H1 (cell line): Measurements from ENCODE around the gene EPHA3. TPM values are rescaled to one million over a fixed set of nuclear protein-coding genes. Genes with fewer than 3 reads are reported as not detected.

Source experiments
- CTCF ChIA-PET: fragments of 300-600 bp; sonication (Branson Sonifier 250); formaldehyde crosslinking; loops from one replicate; lab custom pipeline; 2021; ENCODE audit not compliant: partially characterized antibody; lab: Charles Lee
- POLR2A ChIA-PET: fragments of 300-600 bp; sonication (Branson Sonifier 250); formaldehyde crosslinking; loops from one replicate; lab custom pipeline; 2021; ENCODE audit warnings: inconsistent platforms; ENCODE audit not compliant: partially characterized antibody; lab: Charles Lee
- DNase-seq, 2 experiments: peaks; one replicate each; pipeline versions ENCODE4 v3.0.0 to v3.0.0-alpha.2; 2010 to 2022; ENCODE audit warnings: low spot score in 2 of 2, low read depth in 1 of 2, mixed read lengths in 1 of 2
- FAIRE-seq: peaks from 2 replicates; lab custom pipeline; 2011; peaks lifted over from hg19 to GRCh38; lab: Jason Lieb, UNC
- H2AFZ ChIP-seq: 2 replicates; pipeline ENCODE4 v1.8.1; 2012; ENCODE audit warnings: low read length, inconsistent platforms
- H2AK5ac ChIP-seq: 2 replicates; pipeline ENCODE4 v1.6.1; 2013; ENCODE audit warnings: low read depth, low read length
- H2BK120ac ChIP-seq: replicated peaks from 2 replicates; pipeline ENCODE3; 2013; ENCODE audit warnings: low read depth, low read length, inconsistent platforms
- H2BK12ac ChIP-seq: 2 replicates; pipeline ENCODE4 v1.6.1; 2013; ENCODE audit warnings: low read depth, low read length
- H2BK15ac ChIP-seq: 2 replicates; pipeline ENCODE4 v1.6.1; 2013; ENCODE audit warnings: low read length
- H2BK20ac ChIP-seq: 2 replicates; pipeline ENCODE4 v1.6.1; 2013; ENCODE audit warnings: low read length
- H2BK5ac ChIP-seq: 2 replicates; pipeline ENCODE4 v1.6.1; 2013; ENCODE audit warnings: low read depth, low read length
- H3K14ac ChIP-seq: 2 replicates; pipeline ENCODE4 v1.6.1; 2013; ENCODE audit warnings: inconsistent platforms; ENCODE audit not compliant: insufficient read length
- H3K18ac ChIP-seq: 2 replicates; pipeline ENCODE4 v1.6.1; 2013; ENCODE audit warnings: low read length; ENCODE audit errors: extremely low read depth
- H3K23ac ChIP-seq: 2 replicates; pipeline ENCODE4 v1.6.1; 2013; ENCODE audit warnings: inconsistent platforms; ENCODE audit not compliant: insufficient read length
- H3K23me2 ChIP-seq: 2 replicates; pipeline ENCODE4 v1.6.1; 2013; ENCODE audit warnings: low read depth, low read length
- H3K27ac ChIP-seq: 2 replicates; pipeline ENCODE4 v1.6.1; 2011; ENCODE audit warnings: low read depth, low read length, inconsistent platforms
- H3K27me3 ChIP-seq, 4 experiments: replicated peaks in 1 of 4; 1 replicate in 1 of 4; 2 replicates in 3 of 4; pipeline versions ENCODE4 v1.6.1 to v1.8.1; 2011 to 2013; ENCODE audit warnings: low read length in 3 of 4, mild to moderate bottlenecking in 3 of 4, inconsistent platforms in 2 of 4, mixed read lengths in 2 of 4, moderate library complexity in 1 of 4; ENCODE audit not compliant: control insufficient read depth in 3 of 4, insufficient read depth in 3 of 4; ENCODE audit errors: extremely low read depth in 1 of 4
- H3K36me3 ChIP-seq, 4 experiments: 2 replicates each; pipeline versions ENCODE4 v1.6.1 to v1.8.1; 2011 to 2013; ENCODE audit warnings: mild to moderate bottlenecking in 4 of 4, low read length in 3 of 4, moderate library complexity in 2 of 4, control low read depth in 1 of 4, inconsistent platforms in 1 of 4; ENCODE audit not compliant: insufficient read depth in 4 of 4, control insufficient read depth in 2 of 4
- H3K4ac ChIP-seq: replicated peaks from 2 replicates; pipeline ENCODE3; 2013; ENCODE audit warnings: low read length, low read depth, mixed read lengths, inconsistent platforms; ENCODE audit not compliant: insufficient read length
- H3K4me1 ChIP-seq, 4 experiments: replicated peaks in 1 of 4; 1 replicate in 1 of 4; 2 replicates in 3 of 4; pipeline versions ENCODE4 v1.6.1 to v1.8.1; 2011 to 2013; ENCODE audit warnings: low read length in 3 of 4, inconsistent platforms in 2 of 4, mixed read lengths in 1 of 4; ENCODE audit not compliant: insufficient read depth in 4 of 4, control insufficient read depth in 3 of 4
- H3K4me2 ChIP-seq, 2 experiments: 2 replicates each; pipeline versions ENCODE4 v1.6.1 to v1.8.1; 2011 to 2013; ENCODE audit warnings: low read depth in 2 of 2, low read length in 2 of 2, control low read depth in 1 of 2, inconsistent platforms in 1 of 2, mild to moderate bottlenecking in 1 of 2; ENCODE audit not compliant: insufficient read depth in 1 of 2
- H3K4me3 ChIP-seq, 4 experiments: fragments of 200-600, 300-600 bp in 1 of 4; sonication (generic), shearing (Covaris generic), sonication (Bioruptor Twin) in 1 of 4; 2 replicates each; pipeline versions ENCODE4 v1.5.1 to v1.8.1; 2011 to 2016; ENCODE audit warnings: low read length in 4 of 4, low read depth in 3 of 4, control low read depth in 2 of 4, inconsistent platforms in 2 of 4, mild to moderate bottlenecking in 2 of 4, mixed read lengths in 1 of 4, moderate library complexity in 1 of 4; ENCODE audit not compliant: insufficient read depth in 2 of 4; ENCODE audit errors: extremely low read depth in 1 of 4
- H3K56ac ChIP-seq: replicated peaks from 2 replicates; pipeline ENCODE3; 2013; ENCODE audit warnings: low read depth, mild to moderate bottlenecking, mixed read lengths, low read length, inconsistent platforms; ENCODE audit not compliant: insufficient read length
- H3K79me1 ChIP-seq: 2 replicates; pipeline ENCODE4 v1.6.1; 2013; ENCODE audit warnings: low read depth, low read length, control low read depth
- H3K79me2 ChIP-seq, 2 experiments: 2 replicates each; pipeline versions ENCODE4 v1.6.1 to v1.8.1; 2012 to 2013; ENCODE audit warnings: low read length in 2 of 2, mild to moderate bottlenecking in 2 of 2, inconsistent platforms in 1 of 2; ENCODE audit not compliant: insufficient read depth in 2 of 2, control insufficient read depth in 1 of 2
- H3K9ac ChIP-seq, 4 experiments: replicated peaks in 1 of 4; 1 replicate in 1 of 4; 2 replicates in 3 of 4; pipeline versions ENCODE4 v1.6.1 to v1.8.1; 2011 to 2013; ENCODE audit warnings: low read depth in 3 of 4, low read length in 3 of 4, control low read depth in 2 of 4, mild to moderate bottlenecking in 2 of 4, moderate library complexity in 2 of 4, inconsistent platforms in 1 of 4; ENCODE audit errors: extremely low read depth in 1 of 4
- H3K9me3 ChIP-seq, 2 experiments: 2 replicates each; pipeline versions ENCODE4 v1.6.1 to v1.8.1; 2012 to 2013; ENCODE audit warnings: mild to moderate bottlenecking in 2 of 2, moderate library complexity in 2 of 2, control low read depth in 1 of 2, inconsistent platforms in 1 of 2, low read depth in 1 of 2, low read length in 1 of 2, mixed read lengths in 1 of 2; ENCODE audit not compliant: insufficient read depth in 2 of 2
- H4K20me1 ChIP-seq, 2 experiments: replicated peaks in 1 of 2; 2 replicates each; pipeline versions ENCODE3 to v1.8.1; 2011 to 2013; ENCODE audit warnings: inconsistent platforms in 2 of 2, low read length in 2 of 2, mild to moderate bottlenecking in 1 of 2; ENCODE audit not compliant: insufficient read depth in 2 of 2, control insufficient read depth in 1 of 2
- H4K5ac ChIP-seq: 2 replicates; pipeline ENCODE4 v1.6.1; 2013; ENCODE audit warnings: low read length, low read depth, mixed read lengths, inconsistent platforms; ENCODE audit not compliant: insufficient read length
- H4K8ac ChIP-seq: 2 replicates; pipeline ENCODE4 v1.8.0; 2013; ENCODE audit warnings: mild to moderate bottlenecking, moderate library complexity, low read length, inconsistent platforms; ENCODE audit not compliant: insufficient read depth; ENCODE audit errors: extremely low read depth
- H4K91ac ChIP-seq: replicated peaks from 2 replicates; pipeline ENCODE3; 2013; ENCODE audit warnings: low read length, mixed read lengths, inconsistent platforms; ENCODE audit not compliant: insufficient read length
- ATF3 ChIP-seq: IDR thresholded peaks from 2 replicates; pipeline ENCODE4 v1.6.1; 2011; ENCODE audit warnings: low read depth, mild to moderate bottlenecking, low read length; ENCODE audit not compliant: insufficient read depth
- BRCA1 ChIP-seq: IDR thresholded peaks from 2 replicates; pipeline ENCODE4 v1.6.1; 2012; ENCODE audit warnings: low read depth, low read length, improper control_type of control experiment
- CHD2 ChIP-seq: IDR thresholded peaks from 2 replicates; pipeline ENCODE4 v1.6.1; 2012; ENCODE audit warnings: low read length, improper control_type of control experiment
- CTBP2 ChIP-seq: IDR thresholded peaks from 2 replicates; pipeline ENCODE4 v1.7.0; 2011; ENCODE audit warnings: borderline replicate concordance, mild to moderate bottlenecking, moderate library complexity, mixed read lengths, low read length; ENCODE audit not compliant: insufficient read depth, insufficient read length
- EZH2 ChIP-seq: fragments of 200-600 bp; sonication (generic); IDR thresholded peaks from 2 replicates; pipeline ENCODE4 v1.7.1; 2012; ENCODE audit warnings: low read depth, mild to moderate bottlenecking, moderate library complexity, low read length, inconsistent platforms; ENCODE audit not compliant: severe bottlenecking
- FOSL1 ChIP-seq: IDR thresholded peaks from 2 replicates; pipeline ENCODE4 v1.6.1; 2011; ENCODE audit warnings: mild to moderate bottlenecking, low read depth, low read length, moderate library complexity; ENCODE audit not compliant: insufficient read depth
- KDM4A ChIP-seq: IDR thresholded peaks from one replicate; pipeline ENCODE4 v1.7.1; 2012; ENCODE audit warnings: low read depth, mild to moderate bottlenecking, moderate library complexity, low read length, inconsistent platforms; ENCODE audit not compliant: severe bottlenecking
- POLR2A ChIP-seq, 2 experiments: IDR thresholded peaks; 1 replicate in 1 of 2; 2 replicates in 1 of 2; pipeline ENCODE4 v1.6.1; 2011; ENCODE audit warnings: low read depth in 2 of 2, low read length in 2 of 2, mild to moderate bottlenecking in 2 of 2; ENCODE audit errors: control extremely low read depth in 1 of 2
- POU5F1 ChIP-seq: IDR thresholded peaks from 2 replicates; pipeline ENCODE4 v1.6.1; 2011; ENCODE audit warnings: low read depth, mild to moderate bottlenecking, low read length, moderate library complexity
- RXRA ChIP-seq: IDR thresholded peaks from 2 replicates; pipeline ENCODE4 v1.6.1; 2011; ENCODE audit warnings: low read depth, mild to moderate bottlenecking, low read length, moderate library complexity; ENCODE audit not compliant: insufficient read depth
- SAP30 ChIP-seq: fragments of 300-600 bp; sonication (generic); IDR thresholded peaks from 2 replicates; pipeline ENCODE4 v1.7.1; 2012; ENCODE audit warnings: low read length, moderate library complexity, mild to moderate bottlenecking, inconsistent platforms; ENCODE audit not compliant: insufficient read depth, insufficient replicate concordance
- SIRT6 ChIP-seq: IDR thresholded peaks from one replicate; pipeline ENCODE4 v1.7.1; 2012; ENCODE audit warnings: low read length, inconsistent platforms
- SP2 ChIP-seq: IDR thresholded peaks from 2 replicates; pipeline ENCODE4 v1.6.1; 2012; ENCODE audit warnings: mild to moderate bottlenecking, low read length, inconsistent platforms
- TBP ChIP-seq: IDR thresholded peaks from 2 replicates; pipeline ENCODE4 v1.6.1; 2011; ENCODE audit warnings: low read depth, low read length, improper control_type of control experiment
- ZNF274 ChIP-seq: IDR thresholded peaks from 2 replicates; pipeline ENCODE4 v1.7.0; 2012; ENCODE audit warnings: low read length, borderline replicate concordance; ENCODE audit errors: extremely low read depth
- WGBS, 2 experiments: shearing (Covaris generic) in 1 of 2; methylation state at CpG; one replicate each; pipeline versions ENCODE4 v1.1.6 to v1.1.7; 2013 to 2015; ENCODE audit warnings: low lambda C conversion rate in 2 of 2, mixed read lengths in 2 of 2, inconsistent platforms in 1 of 2, low coverage in 1 of 2, missing lambda C conversion rate in 1 of 2; ENCODE audit not compliant: insufficient replicate concordance in 2 of 2, insufficient coverage in 1 of 2, insufficient read length in 1 of 2; ENCODE audit errors: extremely low coverage in 1 of 2, missing lambda C conversion rate in 1 of 2; 5-methylcytosine and 5-hydroxymethylcytosine counted together
- polyA plus RNA-seq, 7 experiments: library from polyadenylated mRNA; depleted of rRNA in 3 of 7; stranded (reverse) in 5 of 7; unstranded in 2 of 7; fragments of >200 nt in 5 of 7; fragments of 200-250 nt in 2 of 7; gene quantifications; 1 replicate in 5 of 7; 2 replicates in 1 of 7; 4 replicates in 1 of 7; pipeline versions ENCODE4 v1.2.1 to v1.2.3, GENCODE V29; 2011 to 2013; ENCODE audit warnings: missing spikeins in 2 of 7, mixed read lengths in 2 of 7
- total RNA-seq: library from RNA; stranded (reverse); fragmentation: NEBNext Ultra II Directional; extraction: Animal tissue kit (Norgen Biotek cat#: 25700); gene quantifications from 2 replicates; pipeline ENCODE4 v1.2.1, GENCODE V29; 2021

Gene EPHA3
- total and polyA plus RNA-seq, 2 of the 8 experiments (the other 6 are each of a cell fraction or from before 2014, with no cell fraction given) = 0.09 to 0.22 TPM

GRCh38 chr3:89311581-89311980 is 204.2 kb downstream of the EPHA3 start:
- Histone ChIP-seq H2AK5ac (no peak overlapping the region), H3K27ac (no peak overlapping the region), H3K56ac (no peak overlapping the region), H4K8ac (no peak overlapping the region), H2BK15ac (no peak overlapping the region), H3K4ac (no peak overlapping the region), H3K79me2 (no peaks in the 10 kb centered on the region), H3K36me3 (no peaks in the 10 kb centered on the region), H3K18ac (no peak overlapping the region), H3K9me3 (no peaks in the 10 kb centered on the region), H3K4me3 (no peak overlapping the region), H3K27me3 (no peaks in the 10 kb centered on the region), H2BK20ac (no peak overlapping the region), H3K23ac (no peak overlapping the region), H4K20me1 (no peaks in the 10 kb centered on the region), H3K23me2 (no peaks in the 10 kb centered on the region), H3K4me1 (no peaks in the 10 kb centered on the region), H2AFZ (no peak overlapping the region), H2BK120ac (no peak overlapping the region), H4K5ac (no peak overlapping the region), H3K79me1 (no peaks in the 10 kb centered on the region; the same call in 1 of the 2 replicates), H4K91ac (no peak overlapping the region), H2BK12ac (no peak overlapping the region), H3K9ac (no peak overlapping the region), H3K4me2 (no peak overlapping the region), H3K14ac (no peak overlapping the region), H2BK5ac (no peak overlapping the region)
- ChIA-PET POLR2A (no interaction called here), CTCF (no interaction called here)
- FAIRE-seq (no peak), DNase-seq (no peak)
- WGBS, 2 experiments = 90% methylated on average over 2 of the region's 2 CpGs; no CpG with 5 or more reads in 1 of the 2 experiments
- TF ChIP-seq SIRT6 = no peak
- TF ChIP-seq BRCA1 = no peak
- TF ChIP-seq POLR2A (IDR thresholded peaks at IDR 0.05; ENCODE audit: control extremely low read depth in 1 of 2, low read depth in 2 of 2, low read length in 2 of 2) = no peak
- TF ChIP-seq FOSL1 = no peak
- no peak for TF ChIP-seq CHD2
- TF ChIP-seq POU5F1 = no peak
- no peak for TF ChIP-seq CTBP2
- TF ChIP-seq TBP = no peak
- TF ChIP-seq ATF3 = no peak
- TF ChIP-seq RXRA = no peak
- TF ChIP-seq SP2 = no peak
- TF ChIP-seq EZH2 = no peak
- TF ChIP-seq KDM4A = no peak
- no peak for TF ChIP-seq ZNF274
- no peak for TF ChIP-seq SAP30
